PFSK-1 (cell line): Measurements from ENCODE around the gene PXMP2.

ENCODE experiments used
- FOXP2 ChIP-seq: optimal IDR thresholded peaks from 2 replicates; pipeline ENCODE3; 2011; ENCODE audit warnings: borderline replicate concordance, control low read depth, inconsistent platforms; ENCODE audit not compliant: insufficient read depth; ENCODE audit errors: extremely low read length, extremely low read depth
- POLR2AphosphoS5 ChIP-seq: IDR thresholded peaks from 2 replicates; pipeline ENCODE4 v1.6.1; 2012; ENCODE audit warnings: low read depth, mild to moderate bottlenecking, control low read depth, low read length, moderate library complexity
- REST ChIP-seq, 2 experiments: IDR thresholded peaks; 2 replicates each; pipeline versions ENCODE4 v1.6.1 to v1.8.0; 2011 to 2012; ENCODE audit warnings: low read depth in 2 of 2, low read length in 2 of 2, control low read depth in 1 of 2, inconsistent platforms in 1 of 2, mild to moderate bottlenecking in 1 of 2, moderate library complexity in 1 of 2; ENCODE audit not compliant: insufficient read depth in 1 of 2
- SIN3A ChIP-seq: IDR thresholded peaks from 2 replicates; pipeline ENCODE4 v1.6.1; 2012; ENCODE audit warnings: mild to moderate bottlenecking, low read length, moderate library complexity, borderline replicate concordance; ENCODE audit not compliant: insufficient read depth
- TAF1 ChIP-seq: IDR thresholded peaks from 2 replicates; pipeline ENCODE4 v1.6.1; 2012; ENCODE audit warnings: low read length, control low read depth, borderline replicate concordance; ENCODE audit not compliant: insufficient read depth

PXMP2 gene

GRCh38 chr12:132743831-132744230, 56.4 kb downstream of the PXMP2 start:
- TF ChIP-seq TAF1 (no peak), SIN3A (no peak), POLR2AphosphoS5 (no peak), FOXP2 (no peak), REST (IDR thresholded peaks at IDR 0.05; ENCODE audit: insufficient read depth in 1 of 2, low read depth in 2 of 2, low read length in 2 of 2) (no peak)

- no peak for TF ChIP-seq SIN3A
- no peak for TF ChIP-seq TAF1
- no peak for TF ChIP-seq FOXP2
- no peak for TF ChIP-seq REST (IDR thresholded peaks at IDR 0.05; ENCODE audit: insufficient read depth in 1 of 2, low read depth in 2 of 2, low read length in 2 of 2)
- TF ChIP-seq POLR2AphosphoS5 = no peak
Observed at GRCh38 chr12:132746613-132747012, 59.2 kb downstream of the PXMP2 start.

GRCh38 chr12:132747395-132747794, 60.0 kb downstream of the PXMP2 start:
- no peak for TF ChIP-seq FOXP2
- TF ChIP-seq SIN3A = no peak
- no peak for TF ChIP-seq REST (IDR thresholded peaks at IDR 0.05; ENCODE audit: insufficient read depth in 1 of 2, low read depth in 2 of 2, low read length in 2 of 2)
- TF ChIP-seq POLR2AphosphoS5 = no peak
- no peak for TF ChIP-seq TAF1

GRCh38 chr12:132747896-132748295, 60.5 kb downstream of the PXMP2 start:
- no peak for TF ChIP-seq SIN3A
- no peak for TF ChIP-seq FOXP2
- no peak for TF ChIP-seq REST (IDR thresholded peaks at IDR 0.05; ENCODE audit: insufficient read depth in 1 of 2, low read depth in 2 of 2, low read length in 2 of 2)
- no peak for TF ChIP-seq POLR2AphosphoS5
- no peak for TF ChIP-seq TAF1

GRCh38 chr12:132748319-132748718, 60.9 kb downstream of the PXMP2 start:
- no peak for TF ChIP-seq FOXP2
- no peak for TF ChIP-seq TAF1
- no peak for TF ChIP-seq REST (IDR thresholded peaks at IDR 0.05; ENCODE audit: insufficient read depth in 1 of 2, low read depth in 2 of 2, low read length in 2 of 2)
- TF ChIP-seq SIN3A = no peak
- TF ChIP-seq POLR2AphosphoS5 = no peak
